Psoas muscle (tissue), 8 donors: ENCODE measurements around the gene BBX. TPM values are rescaled to one million over a fixed set of nuclear protein-coding genes. Genes with fewer than 3 reads are reported as not detected.
A peak's percentile ranks its signal among the peaks of the same experiment; 100 is the strongest.

ENCODE experiments used
- ATAC-seq, 4 donors: fragments of 200-7000 bp; cut with Tn5 transposase; one replicate each; pipeline ENCODE4 v1.9.1; 2020; ENCODE audit warnings: moderate library complexity in 3 of 4, mild to moderate bottlenecking in 2 of 4
- DNase-seq, 2 donors: peaks; one replicate each; pipeline ENCODE4 v3.0.0-alpha.2; 2020
- H3K27ac ChIP-seq: fragments of 200-600 bp; one replicate; pipeline ENCODE4 v1.8.0; 2022
- H3K27me3 ChIP-seq, 3 donors: fragments of 200-600 bp in 1 of 3; one replicate each; pipeline versions ENCODE4 v1.6.1 to v1.8.0; 2013 to 2022; ENCODE audit warnings: low read length in 2 of 3, mild to moderate bottlenecking in 2 of 3, moderate library complexity in 1 of 3; ENCODE audit not compliant: insufficient read depth in 3 of 3
- H3K36me3 ChIP-seq, 2 donors: fragments of 200-600 bp in 1 of 2; one replicate each; pipeline versions ENCODE4 v1.6.1 to v1.8.0; 2013 to 2022; ENCODE audit warnings: low read depth in 1 of 2, mild to moderate bottlenecking in 1 of 2, moderate library complexity in 1 of 2; ENCODE audit not compliant: insufficient read depth in 1 of 2
- H3K4me1 ChIP-seq: fragments of 200-600 bp; one replicate; pipeline ENCODE4 v1.8.0; 2022
- H3K4me3 ChIP-seq: fragments of 200-600 bp; one replicate; pipeline ENCODE4 v1.8.0; 2022; ENCODE audit warnings: mild to moderate bottlenecking
- H3K9me3 ChIP-seq: fragments of 200-600 bp; one replicate; pipeline ENCODE4 v1.8.0; 2022
- whole genome bisulfite sequencing, 3 donors: extraction: QIAGEN DNeasy Blood & Tissue Kit; methylation state at CpG; one replicate each; pipeline versions ENCODE4 v1.1.6 to v1.1.7; 2013; 5-methylcytosine and 5-hydroxymethylcytosine counted together
- intact Hi-C, 2 donors: fragments of 100-400 bp; cut with DNase I; formaldehyde crosslinking; loops; one replicate each; pipeline versions ENCODE4 v1.11.0 to v1.14.2; 2022
- polyA plus RNA-seq, 3 donors: library from polyadenylated mRNA; stranded (reverse); fragments of 200-250 nt; gene quantifications; one replicate each; pipeline ENCODE4 v1.2.3, GENCODE V29; 2013
- total RNA-seq, 4 donors: library from RNA; stranded (reverse); fragmentation: NEBNext Ultra II Directional in 2 of 4; extraction: Animal tissue kit (Norgen Biotek cat#: 25700) in 2 of 4; gene quantifications; one replicate each; pipeline versions ENCODE4 v1.2.1 to v1.2.4, GENCODE V29; 2021 to 2023
- TF ChIP-seq, protein P1 (sequence below): fragments of 200-600 bp; IDR thresholded peaks from one replicate; pipeline ENCODE4 v1.8.0; 2022; ENCODE audit warnings: antibody characterized with exemption
- donor health status: healthy with polysubstance abuse.
- donor health status: DM: no; HTN: no; CAD: no; lungs with moderate emphysema.
- donor health status: Bipolar disorder and iron deficiency.
- donor health status: healthy.
- donor health status: DM: yes; HTN: yes; CAD: no.
- donor health status: DM: no; HTN: no; CAD: no.
- donor health status: DM: no; HTN: no; CAD: no.
- donor health status: DM: yes; HTN: yes; CAD: no.

BBX gene
- total and polyA plus RNA-seq, 7 donors, result 2.2 to 30.4 (median 16.2) TPM

DNA sequence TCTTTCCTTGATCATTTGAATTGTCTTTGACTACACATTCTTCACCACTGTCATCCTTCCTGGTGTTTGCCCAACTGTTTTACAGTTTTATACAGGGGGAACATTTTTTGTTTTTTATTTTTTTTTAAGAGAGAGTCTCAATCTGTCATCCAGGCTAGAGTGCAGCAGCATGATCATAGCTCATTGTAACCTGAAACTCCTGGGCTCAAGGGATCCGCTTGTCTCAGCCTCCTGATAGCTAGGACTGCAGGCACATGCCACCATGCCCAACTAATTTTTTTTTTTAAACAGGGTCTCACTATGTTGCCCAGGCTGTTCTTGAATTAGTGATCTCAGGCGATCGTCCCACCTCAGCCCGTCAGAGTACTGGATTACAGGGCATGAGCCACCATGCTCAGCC, 222.6 kb downstream of the BBX start:
- ATAC-seq, result peak in 3 of 4 donors; percentile 25 to 57 (median 52)
- intact Hi-C loops, result loop anchor here (10.0 kb wide), 2 partner anchors 511 to 659 kb away; no protein-coding TSS in a partner anchor
- DNase-seq, result no peak
- no peaks in the 10 kb centered on the region for H3K27me3 ChIP-seq
- TF ChIP-seq, protein P1, sequence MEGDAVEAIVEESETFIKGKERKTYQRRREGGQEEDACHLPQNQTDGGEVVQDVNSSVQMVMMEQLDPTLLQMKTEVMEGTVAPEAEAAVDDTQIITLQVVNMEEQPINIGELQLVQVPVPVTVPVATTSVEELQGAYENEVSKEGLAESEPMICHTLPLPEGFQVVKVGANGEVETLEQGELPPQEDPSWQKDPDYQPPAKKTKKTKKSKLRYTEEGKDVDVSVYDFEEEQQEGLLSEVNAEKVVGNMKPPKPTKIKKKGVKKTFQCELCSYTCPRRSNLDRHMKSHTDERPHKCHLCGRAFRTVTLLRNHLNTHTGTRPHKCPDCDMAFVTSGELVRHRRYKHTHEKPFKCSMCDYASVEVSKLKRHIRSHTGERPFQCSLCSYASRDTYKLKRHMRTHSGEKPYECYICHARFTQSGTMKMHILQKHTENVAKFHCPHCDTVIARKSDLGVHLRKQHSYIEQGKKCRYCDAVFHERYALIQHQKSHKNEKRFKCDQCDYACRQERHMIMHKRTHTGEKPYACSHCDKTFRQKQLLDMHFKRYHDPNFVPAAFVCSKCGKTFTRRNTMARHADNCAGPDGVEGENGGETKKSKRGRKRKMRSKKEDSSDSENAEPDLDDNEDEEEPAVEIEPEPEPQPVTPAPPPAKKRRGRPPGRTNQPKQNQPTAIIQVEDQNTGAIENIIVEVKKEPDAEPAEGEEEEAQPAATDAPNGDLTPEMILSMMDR, result no peak
- H3K9me3 ChIP-seq, result no peaks in the 10 kb centered on the region
- H3K4me1 ChIP-seq, result no peaks in the 10 kb centered on the region
- 56 to 87% (median 66%) methylated on average over 4 of the region's 4 CpGs for WGBS, 3 donors
- peaks cover 0 to 11% of the 10 kb centered on the region in 2 donors for H3K36me3 ChIP-seq
- no peak overlapping the region for H3K4me3 ChIP-seq
- H3K27ac ChIP-seq, result no peak overlapping the region

DNA sequence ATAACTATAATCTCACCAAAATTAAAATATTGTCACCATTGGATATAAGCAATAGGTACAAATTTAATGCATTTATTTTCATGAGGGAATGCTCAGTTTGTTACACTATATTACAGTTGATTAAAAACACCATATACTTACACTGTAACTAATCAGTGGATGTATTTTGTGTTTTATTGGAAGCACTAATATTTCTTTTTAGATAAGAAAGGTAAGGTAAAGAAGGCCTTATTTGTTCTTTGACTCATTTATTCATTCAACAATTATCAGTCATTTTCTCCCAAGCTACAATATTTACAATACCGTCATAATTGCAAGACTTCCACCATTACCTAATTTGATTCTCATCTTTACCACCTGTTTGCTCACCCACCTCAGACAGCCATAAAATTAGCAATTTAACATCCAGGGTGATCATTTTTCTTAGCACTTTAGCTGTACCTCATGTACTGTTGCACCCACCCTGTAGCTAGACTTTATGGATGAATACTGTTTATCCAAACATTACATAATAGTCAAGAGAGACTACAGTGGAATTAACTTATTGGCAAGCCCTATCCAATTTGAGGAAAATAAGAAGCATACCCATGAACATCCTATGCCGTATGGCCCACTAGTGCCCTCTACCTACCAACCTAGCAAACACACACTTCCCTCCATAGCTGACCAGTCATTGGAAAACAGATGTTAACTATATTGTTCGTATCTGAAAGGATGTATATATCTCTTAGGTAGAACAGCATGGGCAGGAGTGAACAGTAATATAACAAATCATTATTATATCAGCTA, 229.6 kb downstream of the BBX start:
- intact Hi-C loops, result no loop called here
- Histone ChIP-seq H3K27ac (no peak overlapping the region), H3K9me3 (no peaks in the 10 kb centered on the region), H3K4me3 (no peak overlapping the region), H3K36me3 (peaks cover 0 to 12% of the 10 kb centered on the region in 2 donors), H3K27me3 (no peaks in the 10 kb centered on the region), H3K4me1 (no peaks in the 10 kb centered on the region)
- no peak for ATAC-seq
- WGBS, 3 donors, result 82 to 93% (median 89%) methylated on average over 3 of the region's 3 CpGs
- no peak for DNase-seq
- TF ChIP-seq, protein P1, result peak; percentile 43

- WGBS, 3 donors, result 42 to 45% (median 42%) methylated on average over 2 of the region's 2 CpGs
- intact Hi-C loops, result no loop called here
- TF ChIP-seq, protein P1, result peak; percentile 20
- H3K27me3 ChIP-seq, result no peaks in the 10 kb centered on the region
- H3K4me1 ChIP-seq, result no peaks in the 10 kb centered on the region
- ATAC-seq, result peak in 2 of 4 donors; percentile 30 to 56
- no peak overlapping the region for H3K4me3 ChIP-seq
- peaks cover 0 to 5% of the 10 kb centered on the region in 2 donors for H3K36me3 ChIP-seq
- H3K27ac ChIP-seq, result no peak overlapping the region
- no peaks in the 10 kb centered on the region for H3K9me3 ChIP-seq
- no peak for DNase-seq
Observed at GRCh38 chr3:107753494-107753893, 230.7 kb downstream of the BBX start.

DNA sequence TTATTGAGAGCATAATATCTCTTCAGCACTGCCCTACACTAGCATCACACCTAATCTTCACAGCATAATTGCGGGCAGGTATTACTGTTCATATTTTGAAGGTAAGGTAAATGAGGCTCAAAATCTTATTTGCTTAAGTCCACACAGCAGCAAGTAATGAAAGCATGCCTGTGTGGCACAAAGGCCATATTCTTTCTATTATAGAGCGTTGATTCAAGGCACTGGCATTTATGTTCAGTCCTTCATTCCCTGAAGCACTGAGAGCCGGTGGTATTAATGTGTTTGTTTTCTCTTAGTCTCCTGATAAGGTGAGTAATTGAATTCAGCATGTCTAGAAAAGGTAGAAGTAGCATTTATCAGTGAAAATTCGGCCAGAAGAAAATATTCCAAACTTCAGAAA, 231.2 kb downstream of the BBX start:
- no peak for DNase-seq
- H3K27ac ChIP-seq, result no peak overlapping the region
- intact Hi-C loops, result no loop called here
- WGBS, 3 donors, result 82 to 86% (median 85%) methylated on average over 4 of the region's 4 CpGs
- TF ChIP-seq, protein P1, result no peak
- H3K27me3 ChIP-seq, result no peaks in the 10 kb centered on the region
- no peaks in the 10 kb centered on the region for H3K4me1 ChIP-seq
- ATAC-seq, result no peak
- H3K4me3 ChIP-seq, result no peak overlapping the region
- H3K9me3 ChIP-seq, result no peaks in the 10 kb centered on the region
- peaks cover 0 to 5% of the 10 kb centered on the region in 2 donors for H3K36me3 ChIP-seq
